Measurements from ENCODE around the gene RPS6KA5. TPM values are rescaled to one million over a fixed set of nuclear protein-coding genes. Genes with fewer than 3 reads are reported as not detected.
A peak's percentile ranks its signal among the peaks of the same experiment; 100 is the strongest.
"Not testable (repeated sequence)": the region's sequence is repeated elsewhere in the genome, so short reads cannot be mapped to it uniquely, and the experiment has no call there.

Gene RPS6KA5
- total RNA-seq, 2 donors from 2014 or later, result 5.3 to 9.6 TPM

- Histone ChIP-seq H3K36me3 (no peaks in the 10 kb centered on the region), H3K27me3 (no peaks in the 10 kb centered on the region), H3K4me1 (peaks cover 0 to 4% of the 10 kb centered on the region in 2 donors), H3K9me3 (no peaks in the 10 kb centered on the region), H3K27ac (no peak overlapping the region), H3K4me3 (no peak overlapping the region)
- no peak for TF ChIP-seq CTCF (IDR thresholded peaks at IDR 0.05)
- no peak for DNase-seq (ENCODE audit: low spot score)
These were observed 213.9 kb downstream of the RPS6KA5 start for GRCh38 chr14:90846511-90846910.

GRCh38 chr14:90844321-90844720 is 216.1 kb downstream of the RPS6KA5 start:
- DNase-seq (ENCODE audit: low spot score), result no peak
- Histone ChIP-seq H3K4me3 (no peak overlapping the region), H3K27me3 (no peaks in the 10 kb centered on the region), H3K36me3 (no peaks in the 10 kb centered on the region), H3K4me1 (peaks cover 0 to 7% of the 10 kb centered on the region in 2 donors), H3K9me3 (no peaks in the 10 kb centered on the region), H3K27ac (no peak overlapping the region)
- TF ChIP-seq CTCF (IDR thresholded peaks at IDR 0.05), result no peak

GRCh38 chr14:90842726-90843125 is 217.7 kb downstream of the RPS6KA5 start:
- no peaks in the 10 kb centered on the region for H3K27me3 ChIP-seq
- DNase-seq (ENCODE audit: low spot score), result peak; percentile 57
- TF ChIP-seq CTCF (IDR thresholded peaks at IDR 0.05), result no peak
- peaks cover 0 to 20% of the 10 kb centered on the region in 2 donors for H3K4me1 ChIP-seq
- no peaks in the 10 kb centered on the region for H3K9me3 ChIP-seq
- no peak overlapping the region for H3K27ac ChIP-seq
- H3K36me3 ChIP-seq, result no peaks in the 10 kb centered on the region
- H3K4me3 ChIP-seq, result no peak overlapping the region

- peak; percentile 30 for DNase-seq (ENCODE audit: low spot score)
- not testable (repeated sequence) for H3K36me3 ChIP-seq
These were observed 219.8 kb downstream of the RPS6KA5 start for GRCh38 chr14:90840667-90841066.

GRCh38 chr14:90839889-90840266 is 220.6 kb downstream of the RPS6KA5 start:
- Histone ChIP-seq H3K27ac (peak overlapping the region; percentile 73 to 76), H3K27me3 (no peaks in the 10 kb centered on the region), H3K36me3 (no peaks in the 10 kb centered on the region), H3K9me3 (no peaks in the 10 kb centered on the region), H3K4me1 (peaks cover 0 to 20% of the 10 kb centered on the region in 2 donors), H3K4me3 (no peak overlapping the region)
- TF ChIP-seq CTCF (IDR thresholded peaks at IDR 0.05), result no peak
- DNase-seq (ENCODE audit: low spot score), result no peak

More at GRCh38 chr14:90840667-90841066, 219.8 kb downstream of the RPS6KA5 start:
- H3K4me1 ChIP-seq, result peaks cover 0 to 20% of the 10 kb centered on the region in 2 donors
- not testable (repeated sequence) for H3K4me3 ChIP-seq, H3K9me3 ChIP-seq, H3K27ac ChIP-seq, H3K27me3 ChIP-seq

- H3K36me3 ChIP-seq, result no peaks in the 10 kb centered on the region
- H3K27me3 ChIP-seq, result no peaks in the 10 kb centered on the region
- peak overlapping the region in 1 of 2 donors; percentile 23 for H3K4me3 ChIP-seq
- peak; percentile 79 for DNase-seq (ENCODE audit: low spot score)
- no peak for TF ChIP-seq CTCF (IDR thresholded peaks at IDR 0.05)
- no peaks in the 10 kb centered on the region for H3K9me3 ChIP-seq
- peaks cover 0 to 20% of the 10 kb centered on the region in 2 donors for H3K4me1 ChIP-seq
- peak overlapping the region; percentile 73 to 76 for H3K27ac ChIP-seq
These were observed 221.2 kb downstream of the RPS6KA5 start for GRCh38 chr14:90839024-90839888.

GRCh38 chr14:90838531-90838930 is 221.9 kb downstream of the RPS6KA5 start:
- not testable (repeated sequence) for H3K9me3 ChIP-seq, H3K27me3 ChIP-seq, H3K36me3 ChIP-seq
- peaks cover 0 to 20% of the 10 kb centered on the region in 2 donors for H3K4me1 ChIP-seq
- peak overlapping the region in 1 of 2 donors; percentile 23 for H3K4me3 ChIP-seq
- H3K27ac ChIP-seq, result peak overlapping the region; percentile 73 to 76
- DNase-seq (ENCODE audit: low spot score), result peak; percentile 53
